AG04450 (cell line): ENCODE results near the gene WDR76. TPM values are rescaled to one million over a fixed set of nuclear protein-coding genes. Genes with fewer than 3 reads are reported as not detected.
"Not testable (repeated sequence)": the region's sequence is repeated elsewhere in the genome, so short reads cannot be mapped to it uniquely, and the experiment has no call there.

Experiments used
- CTCF ChIA-PET: fragments of 300-600, 350-600 bp; formaldehyde crosslinking; extraction: SDS; loops from one replicate; lab custom pipeline; 2022; ENCODE audit warnings: antibody characterized with exemption, inconsistent platforms; lab: Charles Lee
- POLR2A ChIA-PET: fragments of 350-600 bp; formaldehyde crosslinking; extraction: SDS; loops from one replicate; lab custom pipeline; 2021; ENCODE audit warnings: antibody characterized with exemption, inconsistent platforms; lab: Yijun Ruan, JAX
- DNase-seq: peaks from one replicate; pipeline ENCODE4 v3.0.0-alpha.2; 2011; ENCODE audit warnings: low read depth, low spot score
- H3K27ac ChIP-seq: one replicate; pipeline ENCODE4 v1.5.1; 2012; ENCODE audit warnings: low read depth, low read length, control low read depth
- H3K27me3 ChIP-seq: one replicate; pipeline ENCODE4 v1.6.0; 2012; ENCODE audit warnings: low read length; ENCODE audit not compliant: control insufficient read depth, insufficient read depth
- H3K4me3 ChIP-seq: 2 replicates; pipeline ENCODE4 v1.5.1; 2011; ENCODE audit warnings: mild to moderate bottlenecking, low read depth, low read length, control low read depth
- H3K9me3 ChIP-seq: 2 replicates; pipeline ENCODE4 v1.5.1; 2012; ENCODE audit warnings: low read length; ENCODE audit not compliant: control insufficient read depth, insufficient read depth
- polyA plus RNA-seq: library from polyadenylated mRNA; depleted of rRNA; stranded (reverse); fragments of >200 nt; gene quantifications from 2 replicates; pipeline ENCODE4 v1.2.3, GENCODE V29; 2011
- TF ChIP-seq, protein P1 (sequence below): IDR thresholded peaks from 2 replicates; pipeline ENCODE4 v1.5.1; 2011; ENCODE audit warnings: low read depth, low read length, control low read depth, inconsistent platforms

WDR76 gene
- polyA plus RNA-seq, 1 experiment = 6.7 TPM

DNA sequence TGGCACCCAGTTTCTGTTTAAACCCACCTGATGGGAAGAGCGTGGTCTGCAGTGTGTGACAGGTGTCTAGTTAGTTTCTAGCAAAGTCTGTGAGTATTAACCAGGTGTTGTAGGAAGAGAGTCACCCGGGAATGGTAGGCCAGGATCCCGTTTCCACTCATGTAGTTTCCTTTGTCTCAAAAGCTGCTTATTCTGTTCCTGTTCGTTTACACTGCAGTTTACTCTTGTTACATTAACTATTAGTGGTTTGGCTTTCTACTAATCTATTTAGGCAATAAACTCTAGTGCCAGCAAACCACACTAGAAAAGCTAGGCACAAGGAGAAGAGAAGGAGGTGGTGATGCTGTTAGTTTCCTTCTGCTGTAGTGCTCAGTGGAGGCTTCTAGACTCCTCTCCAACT lies 32.7 kb downstream of the WDR76 start:
- Histone ChIP-seq H3K27me3 (no peaks in the 10 kb centered on the region), H3K27ac (no peak overlapping the region), H3K9me3 (no peaks in the 10 kb centered on the region), H3K4me3 (no peak overlapping the region)
- ChIA-PET CTCF (interaction anchor here (3.0 kb wide), 1 partner anchor 13 kb away, joined by 9 read pairs; no protein-coding TSS in a partner anchor), POLR2A (no interaction called here)
- no peak for DNase-seq
- TF ChIP-seq, protein P1, sequence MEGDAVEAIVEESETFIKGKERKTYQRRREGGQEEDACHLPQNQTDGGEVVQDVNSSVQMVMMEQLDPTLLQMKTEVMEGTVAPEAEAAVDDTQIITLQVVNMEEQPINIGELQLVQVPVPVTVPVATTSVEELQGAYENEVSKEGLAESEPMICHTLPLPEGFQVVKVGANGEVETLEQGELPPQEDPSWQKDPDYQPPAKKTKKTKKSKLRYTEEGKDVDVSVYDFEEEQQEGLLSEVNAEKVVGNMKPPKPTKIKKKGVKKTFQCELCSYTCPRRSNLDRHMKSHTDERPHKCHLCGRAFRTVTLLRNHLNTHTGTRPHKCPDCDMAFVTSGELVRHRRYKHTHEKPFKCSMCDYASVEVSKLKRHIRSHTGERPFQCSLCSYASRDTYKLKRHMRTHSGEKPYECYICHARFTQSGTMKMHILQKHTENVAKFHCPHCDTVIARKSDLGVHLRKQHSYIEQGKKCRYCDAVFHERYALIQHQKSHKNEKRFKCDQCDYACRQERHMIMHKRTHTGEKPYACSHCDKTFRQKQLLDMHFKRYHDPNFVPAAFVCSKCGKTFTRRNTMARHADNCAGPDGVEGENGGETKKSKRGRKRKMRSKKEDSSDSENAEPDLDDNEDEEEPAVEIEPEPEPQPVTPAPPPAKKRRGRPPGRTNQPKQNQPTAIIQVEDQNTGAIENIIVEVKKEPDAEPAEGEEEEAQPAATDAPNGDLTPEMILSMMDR = no peak

DNA sequence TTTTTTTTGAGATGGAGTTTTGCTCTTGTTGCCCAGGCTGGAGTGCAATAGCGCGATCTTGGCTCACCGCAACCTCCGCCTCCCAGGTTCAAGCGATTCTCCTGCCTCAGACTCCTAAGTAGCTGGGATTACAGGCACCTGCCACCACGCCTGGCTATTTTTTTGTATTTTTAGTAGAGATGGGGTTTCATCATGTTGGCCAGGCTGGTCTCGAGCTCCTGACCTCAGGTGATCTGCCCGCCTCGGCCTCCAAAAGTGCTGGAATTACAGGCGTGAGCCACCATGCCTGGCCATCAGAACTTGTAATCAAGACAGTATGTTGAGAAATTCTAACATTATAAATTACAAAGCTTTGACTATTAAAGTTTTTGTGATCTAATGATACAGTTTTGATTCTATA lies 39.8 kb downstream of the WDR76 start:
- H3K4me3 ChIP-seq, H3K27ac ChIP-seq, H3K27me3 ChIP-seq, CTCF ChIA-PET, DNase-seq, H3K9me3 ChIP-seq: not testable (repeated sequence)
- POLR2A ChIA-PET = interaction anchor here (0.7 kb wide), 1 partner anchor 11 kb away, joined by 9 read pairs; no protein-coding TSS in a partner anchor

GRCh38 chr15:43867096-43867495 lies 40.3 kb downstream of the WDR76 start:
- DNase-seq = no peak
- TF ChIP-seq, protein P1 = no peak
- Histone ChIP-seq H3K9me3 (no peaks in the 10 kb centered on the region), H3K27me3 (no peaks in the 10 kb centered on the region), H3K27ac (no peak overlapping the region), H3K4me3 (no peak overlapping the region)
- ChIA-PET CTCF (interaction anchor here (0.5 kb wide), 1 partner anchor 26 kb away, joined by 3 read pairs; no protein-coding TSS in a partner anchor), POLR2A (interaction anchor here (0.7 kb wide), 1 partner anchor 11 kb away, joined by 9 read pairs; no protein-coding TSS in a partner anchor)

DNA sequence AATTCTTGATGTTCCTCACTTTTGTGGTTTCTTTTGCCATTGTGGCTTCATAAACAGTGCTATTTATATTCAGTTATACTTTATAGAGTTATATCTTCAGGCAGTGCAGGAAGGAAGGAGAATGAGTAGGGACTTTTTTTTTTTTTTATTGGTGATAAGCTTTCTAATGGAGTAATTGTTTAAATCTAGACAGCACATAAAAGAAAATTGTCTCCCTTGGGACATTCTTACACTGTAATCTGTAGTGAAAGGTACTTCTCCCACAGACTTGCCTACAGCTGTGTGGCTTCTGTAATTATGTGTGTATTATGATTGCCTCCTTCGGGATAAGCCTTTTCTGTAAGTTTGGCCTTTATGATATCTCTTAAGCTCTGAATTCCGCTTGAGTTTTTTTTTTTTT lies 41.6 kb downstream of the WDR76 start:
- Histone ChIP-seq H3K27ac (no peak overlapping the region), H3K4me3 (no peak overlapping the region), H3K9me3 (no peaks in the 10 kb centered on the region), H3K27me3 (no peaks in the 10 kb centered on the region)
- TF ChIP-seq, protein P1 = no peak
- ChIA-PET CTCF (interaction anchor here (0.6 to 1.4 kb wide), 5 partner anchors 14 to 682 kb away, joined by 3 to 4 read pairs (median 3); no protein-coding TSS in a partner anchor), POLR2A (interaction anchor here (0.5 kb wide), 1 partner anchor 405 kb away, joined by 6 read pairs; no protein-coding TSS in a partner anchor)
- no peak for DNase-seq

DNA sequence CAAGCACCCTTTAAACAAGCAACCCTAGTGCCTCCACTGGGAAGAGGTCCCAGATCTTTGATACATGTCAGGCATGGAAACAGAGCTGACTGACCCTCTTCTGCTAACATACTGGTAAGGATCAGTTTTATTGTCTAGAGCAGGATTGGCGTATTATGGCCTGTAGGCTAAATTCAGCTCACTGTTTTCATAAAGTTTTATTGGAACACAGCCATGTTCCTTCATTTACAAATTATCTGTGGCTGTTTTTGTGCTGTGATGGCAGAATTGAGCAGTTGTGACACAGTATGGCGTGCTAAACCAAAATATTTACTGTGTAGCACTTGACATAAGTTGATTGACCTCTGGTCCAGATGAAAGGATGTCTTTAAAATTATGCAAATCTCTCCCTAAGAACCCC lies 45.0 kb downstream of the WDR76 start:
- Histone ChIP-seq H3K27me3 (no peaks in the 10 kb centered on the region), H3K4me3 (no peak overlapping the region), H3K9me3 (no peaks in the 10 kb centered on the region), H3K27ac (no peak overlapping the region)
- ChIA-PET POLR2A (no interaction called here), CTCF (interaction anchor here (0.5 to 2.5 kb wide), 18 partner anchors 9 to 678 kb away, joined by 3 to 15 read pairs (median 5); partner anchors contain the start of genes CTDSPL2 and EIF3J)
- TF ChIP-seq, protein P1 = no peak
- no peak for DNase-seq
